ENCODE measurements around the gene ESRRB.

DNA sequence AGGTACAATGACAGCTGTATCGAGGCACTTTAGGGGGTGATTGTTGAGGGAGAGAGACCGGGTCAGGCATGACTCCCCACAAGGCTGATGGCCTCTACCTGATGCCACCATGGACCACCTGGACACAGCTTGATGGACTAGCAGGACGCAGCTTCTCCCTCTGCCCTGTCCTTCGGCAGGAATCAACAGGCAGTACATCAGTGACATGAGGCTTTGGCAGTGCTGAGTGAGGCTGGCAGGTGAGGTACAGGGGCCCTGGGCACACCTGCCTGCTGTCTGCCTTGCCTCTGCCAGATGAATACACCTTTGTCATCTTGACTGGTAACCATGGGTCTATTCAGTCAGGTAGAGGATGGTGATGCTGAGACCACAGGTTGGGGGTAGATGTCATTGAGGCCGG lies 25.3 kb upstream of the ESRRB start:
- TF ChIP-seq EZH2 (IDR thresholded peaks at IDR 0.05; ENCODE audit: low read depth), result no peak
- TF ChIP-seq, protein P1, sequence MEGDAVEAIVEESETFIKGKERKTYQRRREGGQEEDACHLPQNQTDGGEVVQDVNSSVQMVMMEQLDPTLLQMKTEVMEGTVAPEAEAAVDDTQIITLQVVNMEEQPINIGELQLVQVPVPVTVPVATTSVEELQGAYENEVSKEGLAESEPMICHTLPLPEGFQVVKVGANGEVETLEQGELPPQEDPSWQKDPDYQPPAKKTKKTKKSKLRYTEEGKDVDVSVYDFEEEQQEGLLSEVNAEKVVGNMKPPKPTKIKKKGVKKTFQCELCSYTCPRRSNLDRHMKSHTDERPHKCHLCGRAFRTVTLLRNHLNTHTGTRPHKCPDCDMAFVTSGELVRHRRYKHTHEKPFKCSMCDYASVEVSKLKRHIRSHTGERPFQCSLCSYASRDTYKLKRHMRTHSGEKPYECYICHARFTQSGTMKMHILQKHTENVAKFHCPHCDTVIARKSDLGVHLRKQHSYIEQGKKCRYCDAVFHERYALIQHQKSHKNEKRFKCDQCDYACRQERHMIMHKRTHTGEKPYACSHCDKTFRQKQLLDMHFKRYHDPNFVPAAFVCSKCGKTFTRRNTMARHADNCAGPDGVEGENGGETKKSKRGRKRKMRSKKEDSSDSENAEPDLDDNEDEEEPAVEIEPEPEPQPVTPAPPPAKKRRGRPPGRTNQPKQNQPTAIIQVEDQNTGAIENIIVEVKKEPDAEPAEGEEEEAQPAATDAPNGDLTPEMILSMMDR (conservative IDR thresholded peaks at IDR 0.05), result no peak
